PFSK-1 (cell line): Measurements from ENCODE around the gene DAPK1.

Experiments
- FOXP2 ChIP-seq: optimal IDR thresholded peaks from 2 replicates; pipeline ENCODE3; 2011; ENCODE audit warnings: borderline replicate concordance, control low read depth, inconsistent platforms; ENCODE audit not compliant: insufficient read depth; ENCODE audit errors: extremely low read length, extremely low read depth
- POLR2AphosphoS5 ChIP-seq: IDR thresholded peaks from 2 replicates; pipeline ENCODE4 v1.6.1; 2012; ENCODE audit warnings: low read depth, mild to moderate bottlenecking, control low read depth, low read length, moderate library complexity
- REST ChIP-seq, 2 experiments: IDR thresholded peaks; 2 replicates each; pipeline versions ENCODE4 v1.6.1 to v1.8.0; 2011 to 2012; ENCODE audit warnings: low read depth in 2 of 2, low read length in 2 of 2, control low read depth in 1 of 2, inconsistent platforms in 1 of 2, mild to moderate bottlenecking in 1 of 2, moderate library complexity in 1 of 2; ENCODE audit not compliant: insufficient read depth in 1 of 2
- SIN3A ChIP-seq: IDR thresholded peaks from 2 replicates; pipeline ENCODE4 v1.6.1; 2012; ENCODE audit warnings: mild to moderate bottlenecking, low read length, moderate library complexity, borderline replicate concordance; ENCODE audit not compliant: insufficient read depth
- TAF1 ChIP-seq: IDR thresholded peaks from 2 replicates; pipeline ENCODE4 v1.6.1; 2012; ENCODE audit warnings: low read length, control low read depth, borderline replicate concordance; ENCODE audit not compliant: insufficient read depth

DAPK1 gene

GRCh38 chr9:87647114-87647513, 149.4 kb downstream of the DAPK1 start:
- TF ChIP-seq REST (IDR thresholded peaks at IDR 0.05; ENCODE audit: insufficient read depth in 1 of 2, low read depth in 2 of 2, low read length in 2 of 2) (no peak), POLR2AphosphoS5 (no peak), SIN3A (no peak), TAF1 (no peak), FOXP2 (no peak)

- TF ChIP-seq FOXP2 (no peak), SIN3A (no peak), TAF1 (no peak), POLR2AphosphoS5 (no peak), REST (IDR thresholded peaks at IDR 0.05; ENCODE audit: insufficient read depth in 1 of 2, low read depth in 2 of 2, low read length in 2 of 2) (no peak)
Observed at GRCh38 chr9:87648606-87649005, 150.9 kb downstream of the DAPK1 start.

GRCh38 chr9:87650611-87651295, 153.1 kb downstream of the DAPK1 start:
- no peak for TF ChIP-seq POLR2AphosphoS5
- TF ChIP-seq REST (IDR thresholded peaks at IDR 0.05; ENCODE audit: insufficient read depth in 1 of 2, low read depth in 2 of 2, low read length in 2 of 2) = no peak
- TF ChIP-seq FOXP2 = no peak
- no peak for TF ChIP-seq SIN3A
- no peak for TF ChIP-seq TAF1

GRCh38 chr9:87651431-87651830, 153.8 kb downstream of the DAPK1 start:
- TF ChIP-seq TAF1 (no peak), FOXP2 (no peak), SIN3A (no peak), REST (IDR thresholded peaks at IDR 0.05; ENCODE audit: insufficient read depth in 1 of 2, low read depth in 2 of 2, low read length in 2 of 2) (no peak), POLR2AphosphoS5 (no peak)
